NT2/D1 (cell line): ENCODE data around the gene DHX8.

ENCODE experiments used
- DNase-seq: peaks from one replicate; pipeline ENCODE4 v3.0.0-alpha.2; 2011; ENCODE audit warnings: low read depth, low spot score
- H3K27me3 ChIP-seq: 2 replicates; pipeline ENCODE4 v1.6.0; 2011; ENCODE audit warnings: mild to moderate bottlenecking; ENCODE audit not compliant: insufficient read length, insufficient read depth
- H3K36me3 ChIP-seq: 2 replicates; pipeline ENCODE4 v1.6.1; 2011; ENCODE audit warnings: mild to moderate bottlenecking, low read length, mixed read lengths; ENCODE audit not compliant: insufficient read depth, insufficient read length
- H3K4me1 ChIP-seq: 2 replicates; pipeline ENCODE4 v1.5.1; 2011; ENCODE audit not compliant: insufficient read depth, insufficient read length
- H3K4me3 ChIP-seq: 2 replicates; pipeline ENCODE4 v1.5.1; 2011; ENCODE audit warnings: low read depth; ENCODE audit not compliant: insufficient read length
- H3K9ac ChIP-seq: 2 replicates; pipeline ENCODE4 v1.6.0; 2011; ENCODE audit warnings: low read depth; ENCODE audit not compliant: insufficient read length
- H3K9me3 ChIP-seq: 2 replicates; pipeline ENCODE4 v1.5.1; 2011; ENCODE audit warnings: mild to moderate bottlenecking, low read length; ENCODE audit not compliant: insufficient read depth
- SUZ12 ChIP-seq: IDR thresholded peaks from 2 replicates; pipeline ENCODE4 v1.6.1; 2011; ENCODE audit not compliant: insufficient read length, insufficient read depth; ENCODE audit errors: extremely low read depth
- YY1 ChIP-seq: IDR thresholded peaks from 2 replicates; pipeline ENCODE4 v1.6.1; 2011; ENCODE audit not compliant: insufficient read length, insufficient read depth
- ZNF274 ChIP-seq: IDR thresholded peaks from 2 replicates; pipeline ENCODE4 v1.6.1; 2011; ENCODE audit warnings: mild to moderate bottlenecking, low read depth, low read length

Gene DHX8

DNA sequence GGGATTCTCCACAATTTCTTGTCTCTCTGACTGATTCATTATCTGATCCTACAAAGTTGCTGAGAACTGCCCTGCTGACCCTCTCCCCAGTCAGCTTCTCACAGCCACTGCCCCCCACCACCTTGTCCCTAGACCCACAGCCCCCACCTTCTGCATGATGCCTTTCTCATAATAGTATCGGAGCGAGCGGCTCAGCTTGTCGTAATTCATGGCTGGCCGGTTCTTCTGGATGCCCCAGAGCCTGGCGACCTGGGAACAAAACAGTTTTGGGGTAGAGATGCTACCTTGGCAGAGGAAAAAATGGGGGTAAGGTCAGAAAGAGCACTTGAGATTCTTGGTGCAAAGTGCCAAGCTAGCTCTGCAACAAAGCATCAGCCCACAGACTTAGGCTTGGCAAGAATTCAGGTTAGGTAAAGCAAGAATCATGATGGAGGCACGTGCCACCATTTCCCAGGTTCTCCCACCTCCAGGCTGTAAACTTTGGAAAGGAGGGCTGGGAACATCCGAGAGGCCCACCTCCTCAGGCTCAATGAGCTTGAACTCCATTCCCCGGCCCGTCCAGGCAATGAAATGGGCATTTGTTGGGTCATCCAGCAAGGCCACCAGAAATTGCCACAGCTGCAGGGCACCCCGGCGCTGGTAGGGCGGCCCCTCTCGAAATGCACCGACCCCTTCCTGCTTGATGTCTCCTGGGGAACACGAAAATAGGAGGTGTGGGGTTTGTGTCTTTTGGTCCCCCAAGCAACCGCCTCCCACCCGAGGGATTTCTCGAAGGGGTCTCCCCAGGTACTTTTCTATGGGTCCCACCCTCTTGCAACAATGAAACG lies 45.4 kb downstream of the DHX8 start:
- Histone ChIP-seq H3K27me3 (no peaks in the 10 kb centered on the region), H3K4me1 (peaks cover 32% of the 10 kb centered on the region), H3K9ac (no peak overlapping the region), H3K9me3 (no peaks in the 10 kb centered on the region), H3K4me3 (no peak overlapping the region), H3K36me3 (peaks cover 72% of the 10 kb centered on the region)
- TF ChIP-seq ZNF274 (no peak), YY1 (no peak), SUZ12 (no peak)
- no peak for DNase-seq

DNA sequence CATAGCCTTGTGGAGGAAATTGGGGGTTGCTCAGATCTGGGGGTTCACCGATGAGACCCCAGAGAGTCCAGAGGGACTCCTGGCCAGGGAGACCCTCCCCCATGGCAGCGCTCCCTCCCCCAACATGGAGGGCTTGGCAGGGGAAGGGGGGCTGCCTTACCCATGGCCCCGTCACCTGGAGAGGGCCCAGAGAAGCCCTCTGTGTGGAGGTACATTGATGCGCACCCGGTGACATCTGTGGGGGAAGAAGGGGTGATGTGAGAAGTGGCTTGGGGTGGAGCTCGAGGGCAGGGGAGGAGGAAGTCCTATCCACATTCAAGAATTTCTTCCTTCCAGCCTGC lies 46.1 kb downstream of the DHX8 start:
- H3K4me3 ChIP-seq: no peak overlapping the region
- TF ChIP-seq ZNF274 (no peak), YY1 (no peak), SUZ12 (no peak)
- H3K9me3 ChIP-seq: no peaks in the 10 kb centered on the region
- H3K9ac ChIP-seq: peak overlapping the region; percentile 21
- peaks cover 32% of the 10 kb centered on the region for H3K4me1 ChIP-seq
- H3K27me3 ChIP-seq: no peaks in the 10 kb centered on the region
- peaks cover 66% of the 10 kb centered on the region for H3K36me3 ChIP-seq
- DNase-seq: no peak

- no peak for TF ChIP-seq ZNF274
- peak; percentile 62 for TF ChIP-seq YY1
- H3K27me3 ChIP-seq: no peaks in the 10 kb centered on the region
- H3K4me3 ChIP-seq: peak overlapping the region; percentile 5
- H3K4me1 ChIP-seq: peaks cover 32% of the 10 kb centered on the region
- H3K36me3 ChIP-seq: peaks cover 65% of the 10 kb centered on the region
- peak; percentile 98 for DNase-seq
- no peaks in the 10 kb centered on the region for H3K9me3 ChIP-seq
- peak overlapping the region; percentile 21 for H3K9ac ChIP-seq
Measured at GRCh38 chr17:43530288-43531081, 46.7 kb downstream of the DHX8 start.

- no peak for DNase-seq
- no peak overlapping the region for H3K4me3 ChIP-seq
- peaks cover 32% of the 10 kb centered on the region for H3K4me1 ChIP-seq
- no peak overlapping the region for H3K9ac ChIP-seq
- no peaks in the 10 kb centered on the region for H3K27me3 ChIP-seq
- no peak for TF ChIP-seq SUZ12
- no peak for TF ChIP-seq YY1
- TF ChIP-seq ZNF274: no peak
- H3K9me3 ChIP-seq: no peaks in the 10 kb centered on the region
- H3K36me3 ChIP-seq: peaks cover 61% of the 10 kb centered on the region
Measured at GRCh38 chr17:43531082-43531378, 47.3 kb downstream of the DHX8 start.

DNA sequence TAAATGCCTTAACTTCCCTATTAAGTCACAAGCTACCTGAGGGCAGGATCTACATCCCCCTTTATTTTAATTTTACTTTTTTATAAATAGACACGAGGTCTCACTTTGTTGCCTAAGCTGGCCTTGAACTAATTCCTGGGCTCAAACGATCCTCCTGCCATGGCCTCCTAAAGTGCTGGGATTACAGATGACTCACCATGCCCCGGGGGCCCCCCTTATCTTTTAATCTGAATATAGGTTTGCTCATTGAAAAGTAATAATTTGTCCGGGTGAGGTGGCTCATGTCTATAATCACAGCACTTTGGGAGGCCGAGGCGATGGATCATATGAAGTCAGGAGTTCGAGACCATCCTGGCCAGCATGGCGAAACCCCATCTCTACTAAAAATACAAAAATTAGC lies 48.2 kb downstream of the DHX8 start:
- no peak for TF ChIP-seq YY1
- no peak for TF ChIP-seq SUZ12
- no peak for TF ChIP-seq ZNF274
- DNase-seq: no peak
- no peaks in the 10 kb centered on the region for H3K9me3 ChIP-seq
- H3K9ac ChIP-seq: no peak overlapping the region
- peaks cover 28% of the 10 kb centered on the region for H3K4me1 ChIP-seq
- H3K4me3 ChIP-seq: no peak overlapping the region
- H3K27me3 ChIP-seq: no peaks in the 10 kb centered on the region
- H3K36me3 ChIP-seq: peaks cover 53% of the 10 kb centered on the region

- no peak for DNase-seq
- peaks cover 28% of the 10 kb centered on the region for H3K4me1 ChIP-seq
- no peak overlapping the region for H3K9ac ChIP-seq
Measured at GRCh38 chr17:43532581-43532980, 48.8 kb downstream of the DHX8 start.

DNA sequence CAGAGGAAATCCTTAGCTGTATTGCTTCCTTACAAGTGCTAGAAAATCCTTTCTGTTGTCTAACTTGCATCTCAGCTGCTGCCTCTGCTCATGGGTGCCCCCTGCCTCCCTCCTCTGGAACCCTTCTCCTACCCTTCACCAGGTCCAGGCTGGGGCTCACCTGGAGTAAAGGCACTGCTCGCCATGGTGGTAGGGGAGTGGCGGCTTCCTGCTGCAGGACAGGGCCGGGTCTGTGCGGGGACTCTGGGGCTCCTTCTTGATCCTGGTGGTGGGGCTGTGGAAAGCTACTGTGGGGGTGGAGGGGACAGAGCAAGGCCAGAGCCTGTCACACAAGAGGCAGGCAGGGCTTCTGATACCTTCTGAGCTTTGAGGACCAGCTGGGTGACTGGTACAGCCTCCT lies 49.9 kb downstream of the DHX8 start:
- peaks cover 24% of the 10 kb centered on the region for H3K4me1 ChIP-seq
- peaks cover 35% of the 10 kb centered on the region for H3K36me3 ChIP-seq
- DNase-seq: no peak
- no peaks in the 10 kb centered on the region for H3K9me3 ChIP-seq
- no peak overlapping the region for H3K4me3 ChIP-seq
- no peak for TF ChIP-seq ZNF274
- TF ChIP-seq SUZ12: no peak
- TF ChIP-seq YY1: no peak
- no peak overlapping the region for H3K9ac ChIP-seq
- H3K27me3 ChIP-seq: no peaks in the 10 kb centered on the region

More at GRCh38 chr17:43532581-43532980, 48.8 kb downstream of the DHX8 start:
- TF ChIP-seq SUZ12 (no peak), YY1 (no peak), ZNF274 (no peak)
- Histone ChIP-seq H3K27me3 (no peaks in the 10 kb centered on the region), H3K36me3 (peaks cover 46% of the 10 kb centered on the region), H3K4me3 (no peak overlapping the region), H3K9me3 (no peaks in the 10 kb centered on the region)

GRCh38 chr17:43534909-43535308 lies 51.1 kb downstream of the DHX8 start:
- Histone ChIP-seq H3K27me3 (no peaks in the 10 kb centered on the region), H3K9ac (no peak overlapping the region), H3K36me3 (peaks cover 29% of the 10 kb centered on the region), H3K4me3 (no peak overlapping the region), H3K9me3 (no peaks in the 10 kb centered on the region), H3K4me1 (peaks cover 15% of the 10 kb centered on the region)
- TF ChIP-seq YY1 (no peak), SUZ12 (no peak), ZNF274 (no peak)
- DNase-seq: no peak
